Esophagus (tissue), 2 donors: Measurements from ENCODE around the gene OPCML. TPM values are rescaled to one million over a fixed set of nuclear protein-coding genes. Genes with fewer than 3 reads are reported as not detected.

Source experiments
- H3K27ac ChIP-seq, 2 donors: one replicate each; pipeline ENCODE4 v1.5.1; 2013; ENCODE audit warnings: low read depth in 2 of 2, mild to moderate bottlenecking in 2 of 2, inconsistent platforms in 1 of 2, low read length in 1 of 2, moderate library complexity in 1 of 2
- H3K27me3 ChIP-seq, 2 donors: one replicate each; pipeline ENCODE4 v1.6.1; 2013; ENCODE audit warnings: low read length in 2 of 2, control low read depth in 1 of 2, mild to moderate bottlenecking in 1 of 2; ENCODE audit not compliant: insufficient read depth in 2 of 2, control insufficient read depth in 1 of 2
- H3K36me3 ChIP-seq, 2 donors: one replicate each; pipeline ENCODE4 v1.6.1; 2013; ENCODE audit warnings: low read length in 1 of 2; ENCODE audit not compliant: control insufficient read depth in 2 of 2, insufficient read depth in 2 of 2
- H3K4me1 ChIP-seq, 2 donors: one replicate each; pipeline ENCODE4 v1.6.1; 2013; ENCODE audit warnings: low read length in 1 of 2; ENCODE audit not compliant: control insufficient read depth in 2 of 2, insufficient read depth in 2 of 2
- H3K4me3 ChIP-seq, 2 donors: one replicate each; pipeline ENCODE4 v1.5.1; 2013; ENCODE audit warnings: low read length in 2 of 2, mild to moderate bottlenecking in 2 of 2, low read depth in 1 of 2, moderate library complexity in 1 of 2
- H3K9me3 ChIP-seq, 2 donors: one replicate each; pipeline ENCODE4 v1.6.1; 2013; ENCODE audit warnings: mild to moderate bottlenecking in 2 of 2, low read depth in 1 of 2, low read length in 1 of 2, moderate library complexity in 1 of 2; ENCODE audit not compliant: control insufficient read depth in 2 of 2, insufficient read depth in 1 of 2
- WGBS, 2 donors: extraction: QIAGEN DNeasy Blood & Tissue Kit; methylation state at CpG; one replicate each; pipeline ENCODE4 v1.1.7; 2013; 5-methylcytosine and 5-hydroxymethylcytosine counted together
- polyA plus RNA-seq, 2 donors: library from polyadenylated mRNA; stranded (reverse); fragments of 200-250 nt; gene quantifications; one replicate each; pipeline ENCODE4 v1.2.3, GENCODE V29; 2013
- donor health status: healthy with polysubstance abuse.
- donor health status: Bipolar disorder and iron deficiency.

OPCML gene
- polyA plus RNA-seq, 2 donors = 0.04 to 0.05 TPM

DNA sequence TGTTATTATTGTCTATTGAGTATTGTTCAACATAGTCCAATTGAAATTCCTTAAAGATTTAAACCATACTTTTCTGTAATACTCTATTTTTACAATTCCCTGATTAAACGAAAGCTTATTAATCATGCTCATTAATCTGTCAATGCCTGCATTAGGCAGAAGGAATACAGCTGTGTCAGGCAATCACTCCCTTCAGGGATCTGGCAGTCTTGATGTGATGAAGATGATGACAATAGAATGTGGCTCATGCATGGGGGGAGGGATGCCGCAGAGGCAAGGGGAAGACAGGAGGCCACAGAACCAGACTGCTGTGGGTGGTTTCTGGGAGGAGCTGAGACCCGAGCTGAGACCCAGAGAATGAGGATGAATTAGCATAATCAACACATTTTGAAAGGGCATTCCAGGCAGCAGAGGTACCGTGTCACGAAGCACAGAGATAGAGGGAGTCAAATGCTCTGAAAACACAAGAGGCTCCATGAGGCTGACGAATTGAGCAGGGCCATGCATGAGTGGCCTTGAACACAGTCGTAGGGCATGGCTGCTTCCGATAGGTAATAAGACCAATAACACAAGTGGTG, 1075.5 kb downstream of the OPCML start:
- no peak overlapping the region for H3K27ac ChIP-seq
- 49 to 54% methylated on average over 8 of the region's 8 CpGs for WGBS, 2 donors
- no peaks in the 10 kb centered on the region for H3K27me3 ChIP-seq

DNA sequence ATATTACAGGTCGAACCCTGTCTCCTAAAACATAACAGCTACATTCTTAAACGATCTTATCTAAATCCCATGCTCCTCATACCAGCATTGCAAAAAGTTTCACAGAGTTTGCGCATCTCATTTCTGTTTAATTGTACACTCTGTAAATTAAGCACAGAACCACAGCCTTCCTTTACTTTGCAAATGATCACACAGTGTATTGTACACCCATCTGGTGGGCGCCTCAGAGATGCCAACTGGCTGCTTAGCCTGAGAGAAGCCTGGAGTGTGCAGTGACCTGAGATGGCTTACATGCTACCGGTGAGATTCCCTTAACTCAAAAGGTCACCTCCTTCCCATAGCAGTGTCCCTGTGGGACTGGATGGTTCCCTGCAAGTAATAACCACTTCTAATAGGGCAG, 1077.3 kb downstream of the OPCML start:
- H3K27ac ChIP-seq = no peak overlapping the region
- no peaks in the 10 kb centered on the region for H3K36me3 ChIP-seq
- no peaks in the 10 kb centered on the region for H3K4me1 ChIP-seq
- peaks cover 2 to 5% of the 10 kb centered on the region in 2 donors for H3K9me3 ChIP-seq
- no peak overlapping the region for H3K4me3 ChIP-seq
- WGBS, 2 donors = 76 to 78% methylated on average over 5 of the region's 5 CpGs
- no peaks in the 10 kb centered on the region for H3K27me3 ChIP-seq

More for the DNA sequence above, 1075.5 kb downstream of the OPCML start:
- no peaks in the 10 kb centered on the region for H3K36me3 ChIP-seq
- H3K4me1 ChIP-seq = no peaks in the 10 kb centered on the region
- H3K9me3 ChIP-seq = peaks cover 2% of the 10 kb centered on the region in 2 donors
- H3K4me3 ChIP-seq = no peak overlapping the region

DNA sequence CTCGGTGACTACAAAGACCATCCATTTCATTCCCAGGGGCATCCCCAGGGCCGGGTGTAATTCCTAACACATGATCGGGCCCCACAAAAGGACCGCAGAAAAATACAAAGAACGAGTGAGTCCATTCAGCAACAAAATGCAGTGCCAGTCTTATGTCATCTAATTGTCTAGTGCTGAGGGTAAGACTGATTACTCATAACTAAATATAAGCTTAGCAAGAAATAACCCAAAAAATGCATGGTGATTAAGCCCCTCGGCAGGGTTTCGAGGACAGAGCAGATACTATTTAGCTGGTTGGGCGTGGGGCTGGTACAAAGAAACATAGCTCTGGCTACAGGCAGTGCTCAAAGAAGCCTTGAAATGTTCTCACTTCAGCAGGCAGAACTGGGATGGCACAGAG, 1078.9 kb downstream of the OPCML start:
- no peaks in the 10 kb centered on the region for H3K36me3 ChIP-seq
- 74 to 78% methylated on average over 8 of the region's 8 CpGs for WGBS, 2 donors
- H3K9me3 ChIP-seq = peaks cover 2 to 3% of the 10 kb centered on the region in 2 donors
- H3K27ac ChIP-seq = no peak overlapping the region
- no peaks in the 10 kb centered on the region for H3K4me1 ChIP-seq
- H3K4me3 ChIP-seq = no peak overlapping the region
- no peaks in the 10 kb centered on the region for H3K27me3 ChIP-seq

DNA sequence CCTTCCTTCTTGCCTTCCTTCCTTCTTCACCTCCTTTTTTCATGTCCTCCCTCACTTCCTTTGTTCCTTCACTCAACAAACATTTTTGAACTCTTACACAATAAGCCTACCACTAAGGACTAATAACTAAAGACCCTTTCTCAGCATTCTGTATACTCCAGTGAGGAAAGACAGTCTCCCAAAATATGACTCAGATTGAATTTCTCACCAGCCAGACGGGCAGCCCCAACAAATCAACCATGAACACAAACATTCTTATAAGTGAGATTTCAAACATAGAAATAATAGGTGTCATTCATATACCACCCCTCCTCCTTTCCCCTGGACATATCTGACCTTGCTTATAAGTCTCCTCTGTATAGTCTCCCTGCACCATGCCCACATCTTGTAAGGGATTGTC, 1079.7 kb downstream of the OPCML start:
- no peaks in the 10 kb centered on the region for H3K27me3 ChIP-seq
- H3K27ac ChIP-seq = no peak overlapping the region
- H3K36me3 ChIP-seq = no peaks in the 10 kb centered on the region
- H3K9me3 ChIP-seq = peaks cover 2 to 5% of the 10 kb centered on the region in 2 donors
- no peaks in the 10 kb centered on the region for H3K4me1 ChIP-seq
- WGBS, 2 donors = 51 to 62% methylated on average over 1 of the region's 1 CpG
- no peak overlapping the region for H3K4me3 ChIP-seq

DNA sequence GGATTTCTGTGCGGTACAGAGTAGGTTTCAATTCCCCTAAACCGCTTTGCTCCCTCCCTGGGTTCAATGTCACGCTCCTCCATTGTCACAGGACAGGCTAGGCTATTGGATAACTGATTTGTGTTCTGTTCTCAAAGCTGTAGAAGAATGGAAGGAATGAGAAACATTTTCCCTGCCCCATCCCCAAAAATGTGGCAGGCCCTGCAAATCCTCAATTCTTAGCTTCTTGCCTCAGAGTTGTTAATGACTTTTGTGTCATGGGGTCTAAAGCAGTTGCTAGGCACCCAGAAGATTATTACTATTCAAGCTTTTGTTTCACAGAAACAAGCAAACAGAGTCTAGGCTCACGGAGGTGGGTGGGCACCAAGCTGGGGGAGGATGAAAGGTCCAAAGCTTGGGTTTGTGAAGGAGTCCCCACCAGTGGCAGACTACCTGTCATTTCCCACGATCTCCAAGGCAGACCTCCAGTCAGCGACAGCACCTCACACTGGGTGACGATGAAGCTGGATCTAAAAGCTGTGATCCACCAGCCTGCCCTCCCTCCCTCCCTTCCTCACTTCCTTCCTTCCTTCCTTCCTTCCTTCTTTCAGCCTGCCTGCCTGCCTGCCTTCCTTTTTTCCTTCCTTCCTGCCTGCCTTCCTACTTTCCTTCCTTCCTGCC, 1080.2 kb downstream of the OPCML start:
- Histone ChIP-seq H3K27me3 (no peaks in the 10 kb centered on the region), H3K9me3 (peaks cover 2 to 5% of the 10 kb centered on the region in 2 donors), H3K36me3 (no peaks in the 10 kb centered on the region), H3K4me3 (no peak overlapping the region), H3K27ac (no peak overlapping the region), H3K4me1 (no peaks in the 10 kb centered on the region)
- WGBS, 2 donors = 70 to 71% methylated on average over 7 of the region's 7 CpGs

DNA sequence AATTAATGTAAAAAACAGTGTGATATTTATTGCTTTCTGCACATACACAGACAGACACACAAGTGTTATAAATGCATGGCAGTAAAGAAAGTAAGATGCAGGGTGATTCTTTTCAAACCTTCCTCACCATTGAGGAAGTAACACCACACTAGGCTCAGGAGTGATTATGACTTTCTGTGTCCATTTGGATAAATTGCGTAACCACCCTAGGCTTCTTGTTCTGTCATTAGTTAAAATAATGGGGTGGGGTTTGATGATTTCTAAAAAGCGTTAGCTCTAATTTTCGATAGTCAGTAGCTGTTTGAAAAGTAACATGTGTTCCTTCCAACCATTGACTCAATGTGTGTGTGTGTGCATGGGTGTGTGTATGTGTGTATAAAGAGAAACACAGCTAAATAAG, 1081.7 kb downstream of the OPCML start:
- no peak overlapping the region for H3K27ac ChIP-seq
- H3K27me3 ChIP-seq = no peaks in the 10 kb centered on the region
- no peaks in the 10 kb centered on the region for H3K4me1 ChIP-seq
- 77 to 85% methylated on average over 3 of the region's 3 CpGs for WGBS, 2 donors
- H3K9me3 ChIP-seq = peaks cover 2 to 5% of the 10 kb centered on the region in 2 donors
- no peaks in the 10 kb centered on the region for H3K36me3 ChIP-seq
- no peak overlapping the region for H3K4me3 ChIP-seq

DNA sequence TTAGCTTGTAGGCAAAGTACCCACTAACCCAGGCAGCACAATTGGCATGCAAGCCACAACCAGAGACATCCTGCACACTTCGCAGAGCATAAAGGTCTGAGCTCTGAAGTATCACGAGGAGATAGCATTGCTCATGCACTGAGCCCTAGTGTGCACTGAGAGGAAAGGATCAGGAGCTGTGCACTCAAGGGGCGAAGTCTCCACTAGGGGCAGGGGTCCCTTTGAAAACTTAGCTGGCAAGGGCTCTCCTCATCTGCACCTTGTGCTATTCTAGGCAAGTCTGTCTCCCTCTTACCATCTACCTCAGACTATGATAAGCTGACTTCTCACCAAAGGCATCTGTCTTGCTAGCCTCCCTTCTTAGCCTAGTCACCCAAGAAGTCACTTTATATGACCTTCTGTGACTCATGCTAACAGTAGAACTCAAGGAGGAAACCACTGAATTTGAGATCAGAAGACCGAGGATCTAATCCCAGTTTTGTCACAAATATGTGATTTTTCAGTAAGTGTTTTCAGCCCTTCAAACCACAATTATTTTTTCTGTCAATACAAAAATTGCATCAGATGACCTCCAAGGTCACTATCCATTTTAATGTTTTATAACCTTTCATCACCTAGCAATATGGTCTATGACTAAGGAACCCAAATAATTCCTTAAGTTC, 1083.8 kb downstream of the OPCML start:
- Histone ChIP-seq H3K36me3 (no peaks in the 10 kb centered on the region), H3K4me3 (no peak overlapping the region), H3K9me3 (peaks cover 0 to 5% of the 10 kb centered on the region in 2 donors), H3K27ac (no peak overlapping the region), H3K4me1 (no peaks in the 10 kb centered on the region), H3K27me3 (no peaks in the 10 kb centered on the region)
- 81 to 84% methylated on average over 4 of the region's 4 CpGs for WGBS, 2 donors

DNA sequence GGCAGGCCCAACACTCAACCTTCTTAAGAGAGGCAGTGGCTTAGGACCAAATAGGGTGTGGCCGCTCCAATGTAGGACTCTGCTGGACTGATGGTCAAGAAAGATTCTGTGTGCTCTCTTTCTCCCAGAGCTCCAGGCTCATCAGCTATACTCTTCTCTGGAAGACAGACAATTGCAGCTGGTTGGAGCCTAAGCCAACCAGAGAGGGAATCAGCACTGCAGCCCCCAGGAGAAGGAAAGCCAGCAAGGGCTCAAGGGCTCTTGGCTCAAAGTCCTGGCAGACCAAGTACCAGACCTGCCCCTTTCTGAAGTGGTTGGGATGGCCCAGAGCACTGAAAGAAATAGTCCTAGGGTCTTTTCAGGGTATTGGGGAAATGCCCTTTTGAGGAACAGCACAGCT, 1084.5 kb downstream of the OPCML start:
- H3K27ac ChIP-seq = no peak overlapping the region
- H3K9me3 ChIP-seq = peaks cover 0 to 7% of the 10 kb centered on the region in 2 donors
- H3K27me3 ChIP-seq = no peaks in the 10 kb centered on the region
- 94 to 95% methylated on average over 1 of the region's 1 CpG for WGBS, 2 donors
- no peaks in the 10 kb centered on the region for H3K4me1 ChIP-seq
- H3K4me3 ChIP-seq = no peak overlapping the region
- no peaks in the 10 kb centered on the region for H3K36me3 ChIP-seq

DNA sequence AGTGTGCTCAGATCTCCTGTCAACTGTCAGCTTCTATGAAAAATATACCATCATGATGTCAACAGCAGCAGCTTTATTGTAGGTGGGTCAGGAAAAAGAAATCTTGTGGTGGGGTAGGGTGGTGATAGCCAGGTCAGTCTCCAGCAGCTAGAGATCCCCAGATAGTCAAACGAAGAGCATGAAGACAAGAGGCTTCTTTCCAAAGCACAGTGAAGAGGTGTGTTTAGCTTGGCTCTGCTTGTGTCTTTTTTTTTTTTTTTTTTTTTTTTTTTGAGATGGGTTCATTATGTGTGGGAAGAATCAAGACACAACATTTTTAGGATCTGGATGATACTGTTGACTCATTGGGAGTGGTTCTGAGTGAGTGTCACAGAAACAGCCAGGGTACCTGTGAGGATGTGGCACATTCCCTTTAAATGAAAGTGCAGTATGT, 1086.4 kb downstream of the OPCML start:
- Histone ChIP-seq H3K4me3 (no peak overlapping the region), H3K4me1 (no peaks in the 10 kb centered on the region), H3K27me3 (no peaks in the 10 kb centered on the region), H3K27ac (no peak overlapping the region), H3K36me3 (no peaks in the 10 kb centered on the region), H3K9me3 (peaks cover 0 to 7% of the 10 kb centered on the region in 2 donors)
- WGBS, 2 donors = 26 to 46% methylated on average over 1 of the region's 1 CpG
